Fibroblast of lung (primary cell): ENCODE results near the gene SUFU. TPM values are rescaled to one million over a fixed set of nuclear protein-coding genes. Genes with fewer than 3 reads are reported as not detected.

Experiments used
- DNase-seq, 2 donors: peaks; one replicate each; pipeline versions ENCODE4 v3.0.0 to v3.0.0-alpha.2; 2010; ENCODE audit warnings: low read depth in 2 of 2
- H2AFZ ChIP-seq: 2 replicates; pipeline ENCODE4 v1.5.1; 2012; ENCODE audit warnings: low read length, control low read depth, inconsistent platforms
- H3K27ac ChIP-seq: 2 replicates; pipeline ENCODE4 v1.5.1; 2011; ENCODE audit warnings: low read length, control low read depth; ENCODE audit not compliant: insufficient read depth
- H3K27me3 ChIP-seq: 2 replicates; pipeline ENCODE4 v1.5.1; 2011; ENCODE audit warnings: mild to moderate bottlenecking, low read length; ENCODE audit not compliant: control insufficient read depth, insufficient read depth
- H3K36me3 ChIP-seq: 2 replicates; pipeline ENCODE4 v1.5.1; 2011; ENCODE audit warnings: low read length; ENCODE audit not compliant: control insufficient read depth, insufficient read depth
- H3K4me1 ChIP-seq: 2 replicates; pipeline ENCODE4 v1.5.1; 2011; ENCODE audit warnings: low read length; ENCODE audit not compliant: control insufficient read depth, insufficient read depth; ENCODE audit errors: extremely low read depth
- H3K4me2 ChIP-seq: 2 replicates; pipeline ENCODE4 v1.5.1; 2011; ENCODE audit warnings: low read length, control low read depth; ENCODE audit not compliant: insufficient read depth; ENCODE audit errors: extremely low read depth
- H3K4me3 ChIP-seq, 4 experiments: fragments of 200-600 bp in 1 of 4; sonication (generic) in 1 of 4; replicated peaks in 1 of 4; 2 replicates each; pipeline ENCODE4 v1.5.1; 2011 to 2016; ENCODE audit warnings: low read length in 4 of 4, low read depth in 3 of 4, mild to moderate bottlenecking in 3 of 4, control low read depth in 2 of 4, inconsistent platforms in 1 of 4, mixed read lengths in 1 of 4; ENCODE audit not compliant: insufficient read depth in 1 of 4; ENCODE audit errors: control extremely low read depth in 1 of 4
- H3K79me2 ChIP-seq: 2 replicates; pipeline ENCODE4 v1.5.1; 2012; ENCODE audit warnings: mild to moderate bottlenecking, low read length, inconsistent platforms; ENCODE audit not compliant: control insufficient read depth, insufficient read depth
- H3K9ac ChIP-seq: 2 replicates; pipeline ENCODE4 v1.5.1; 2011; ENCODE audit warnings: mild to moderate bottlenecking, low read length, control low read depth; ENCODE audit not compliant: insufficient read depth
- H3K9me3 ChIP-seq: 2 replicates; pipeline ENCODE4 v1.5.1; 2012; ENCODE audit warnings: low read depth, low read length; ENCODE audit not compliant: control insufficient read depth, insufficient read depth
- H4K20me1 ChIP-seq: 2 replicates; pipeline ENCODE4 v1.5.1; 2011; ENCODE audit warnings: low read length; ENCODE audit not compliant: control insufficient read depth, insufficient read depth; ENCODE audit errors: extremely low read depth
- EZH2 ChIP-seq: IDR thresholded peaks from 2 replicates; pipeline ENCODE4 v1.5.1; 2012; ENCODE audit warnings: low read length, control low read depth, mild to moderate bottlenecking; ENCODE audit errors: missing control alignments
- polyA plus RNA-seq, 2 donors: library from polyadenylated mRNA; depleted of rRNA in 1 of 2; stranded (reverse) in 1 of 2; unstranded in 1 of 2; fragments of >200 nt; gene quantifications; 2 replicates each; pipeline ENCODE4 v1.2.1, GENCODE V29; 2011 to 2012; ENCODE audit warnings: missing spikeins in 1 of 2
- total RNA-seq: library from RNA; depleted of rRNA; stranded (reverse); fragments of >200 nt; gene quantifications from 2 replicates; pipeline ENCODE4 v1.2.1, GENCODE V29; 2014
- TF ChIP-seq, protein P1 (sequence below), 2 donors: IDR thresholded peaks in 1 of 2; conservative IDR thresholded peaks in 1 of 2; 1 replicate in 1 of 2; 2 replicates in 1 of 2; pipeline ENCODE4 v1.5.1; 2011 to 2012; ENCODE audit warnings: low read length in 2 of 2, control low read depth in 1 of 2, inconsistent platforms in 1 of 2, low read depth in 1 of 2, mild to moderate bottlenecking in 1 of 2

The SUFU gene
- total and polyA plus RNA-seq, 2 donors (not counting 1 experiment from before 2014, with no cell fraction given): 4.3 to 5.6 TPM

DNA sequence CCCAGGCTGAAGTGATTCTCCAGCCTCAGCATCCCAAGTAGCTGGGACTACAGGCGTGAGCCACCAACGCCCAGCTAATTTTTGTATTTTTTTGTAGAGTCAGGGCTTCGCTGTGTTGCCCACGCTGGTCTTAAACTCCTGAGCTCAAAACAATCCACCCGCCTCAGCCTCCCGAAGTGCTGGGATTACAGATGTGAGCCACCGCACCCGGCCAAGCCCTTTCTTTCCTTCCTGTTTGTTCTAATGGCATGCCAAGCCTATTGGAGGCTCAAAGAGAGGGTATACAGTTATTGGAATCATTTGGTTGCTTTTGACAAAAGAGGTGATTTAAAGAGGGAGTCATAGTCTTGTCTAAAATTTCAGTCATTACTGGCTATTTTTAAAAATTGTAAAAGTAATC is 94.5 kb downstream of the SUFU start:
- H3K36me3 ChIP-seq: peaks cover 6% of the 10 kb centered on the region
- DNase-seq: no peak
- no peaks in the 10 kb centered on the region for H4K20me1 ChIP-seq
- no peaks in the 10 kb centered on the region for H3K9me3 ChIP-seq
- no peak overlapping the region for H3K27ac ChIP-seq
- TF ChIP-seq EZH2: no peak
- TF ChIP-seq, protein P1, sequence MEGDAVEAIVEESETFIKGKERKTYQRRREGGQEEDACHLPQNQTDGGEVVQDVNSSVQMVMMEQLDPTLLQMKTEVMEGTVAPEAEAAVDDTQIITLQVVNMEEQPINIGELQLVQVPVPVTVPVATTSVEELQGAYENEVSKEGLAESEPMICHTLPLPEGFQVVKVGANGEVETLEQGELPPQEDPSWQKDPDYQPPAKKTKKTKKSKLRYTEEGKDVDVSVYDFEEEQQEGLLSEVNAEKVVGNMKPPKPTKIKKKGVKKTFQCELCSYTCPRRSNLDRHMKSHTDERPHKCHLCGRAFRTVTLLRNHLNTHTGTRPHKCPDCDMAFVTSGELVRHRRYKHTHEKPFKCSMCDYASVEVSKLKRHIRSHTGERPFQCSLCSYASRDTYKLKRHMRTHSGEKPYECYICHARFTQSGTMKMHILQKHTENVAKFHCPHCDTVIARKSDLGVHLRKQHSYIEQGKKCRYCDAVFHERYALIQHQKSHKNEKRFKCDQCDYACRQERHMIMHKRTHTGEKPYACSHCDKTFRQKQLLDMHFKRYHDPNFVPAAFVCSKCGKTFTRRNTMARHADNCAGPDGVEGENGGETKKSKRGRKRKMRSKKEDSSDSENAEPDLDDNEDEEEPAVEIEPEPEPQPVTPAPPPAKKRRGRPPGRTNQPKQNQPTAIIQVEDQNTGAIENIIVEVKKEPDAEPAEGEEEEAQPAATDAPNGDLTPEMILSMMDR (conservative IDR thresholded peaks at IDR 0.05 in 1 of 2, IDR thresholded peaks at IDR 0.05 in 1 of 2; ENCODE audit: low read depth in 1 of 2, low read length in 2 of 2): no peak
- H3K79me2 ChIP-seq: no peaks in the 10 kb centered on the region
- H3K4me1 ChIP-seq: peaks cover 10% of the 10 kb centered on the region
- H3K9ac ChIP-seq: no peak overlapping the region
- H2AFZ ChIP-seq: no peak overlapping the region
- H3K4me2 ChIP-seq: no peak overlapping the region
- H3K4me3 ChIP-seq: no peak overlapping the region
- no peaks in the 10 kb centered on the region for H3K27me3 ChIP-seq

DNA sequence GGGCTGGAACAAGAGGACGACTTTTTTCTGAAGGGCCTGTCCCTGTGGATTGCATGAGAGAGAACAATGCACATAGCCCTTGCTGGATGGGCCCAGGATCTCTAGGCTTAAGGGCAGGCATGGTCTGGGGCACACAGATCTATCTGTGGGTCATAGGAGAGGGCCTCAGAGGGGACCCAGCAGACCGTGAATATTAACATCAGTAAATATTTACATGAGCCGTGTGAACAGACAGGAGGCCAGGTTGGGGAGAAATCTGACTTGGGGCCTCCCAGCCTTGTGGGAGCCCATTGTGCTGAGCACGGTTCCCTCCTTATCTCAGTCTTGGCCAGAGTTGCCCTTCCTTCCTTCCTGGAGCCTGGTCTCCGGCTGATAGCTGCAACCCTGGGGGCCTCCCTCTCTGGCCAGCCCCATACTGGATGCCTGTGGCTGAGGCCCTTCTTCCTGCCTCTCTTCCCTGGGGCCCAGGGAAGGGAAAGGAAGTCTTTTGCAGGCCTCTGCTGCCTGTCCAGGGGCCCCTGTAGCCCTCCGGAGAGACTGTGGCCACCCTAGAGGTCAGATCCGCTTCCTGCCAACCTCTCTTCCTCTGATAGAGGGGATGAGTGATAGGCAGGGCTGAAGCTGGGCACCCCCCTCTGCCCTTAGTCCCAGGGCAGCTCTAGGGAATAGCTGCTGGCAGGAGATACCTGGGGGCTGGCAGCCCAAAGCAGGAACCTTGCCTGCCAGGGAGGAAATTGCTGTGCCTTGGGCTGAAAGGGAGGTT is 96.0 kb downstream of the SUFU start:
- DNase-seq: no peak
- Histone ChIP-seq H3K4me3 (no peak overlapping the region), H3K36me3 (peaks cover 6% of the 10 kb centered on the region), H3K9ac (no peak overlapping the region), H3K9me3 (no peaks in the 10 kb centered on the region), H4K20me1 (no peaks in the 10 kb centered on the region), H3K4me1 (peaks cover 18% of the 10 kb centered on the region), H3K27ac (no peak overlapping the region), H3K4me2 (no peak overlapping the region), H3K27me3 (no peaks in the 10 kb centered on the region), H2AFZ (no peak overlapping the region), H3K79me2 (no peaks in the 10 kb centered on the region)
- TF ChIP-seq, protein P1 (conservative IDR thresholded peaks at IDR 0.05 in 1 of 2, IDR thresholded peaks at IDR 0.05 in 1 of 2; ENCODE audit: low read depth in 1 of 2, low read length in 2 of 2): no peak
- TF ChIP-seq EZH2: no peak

DNA sequence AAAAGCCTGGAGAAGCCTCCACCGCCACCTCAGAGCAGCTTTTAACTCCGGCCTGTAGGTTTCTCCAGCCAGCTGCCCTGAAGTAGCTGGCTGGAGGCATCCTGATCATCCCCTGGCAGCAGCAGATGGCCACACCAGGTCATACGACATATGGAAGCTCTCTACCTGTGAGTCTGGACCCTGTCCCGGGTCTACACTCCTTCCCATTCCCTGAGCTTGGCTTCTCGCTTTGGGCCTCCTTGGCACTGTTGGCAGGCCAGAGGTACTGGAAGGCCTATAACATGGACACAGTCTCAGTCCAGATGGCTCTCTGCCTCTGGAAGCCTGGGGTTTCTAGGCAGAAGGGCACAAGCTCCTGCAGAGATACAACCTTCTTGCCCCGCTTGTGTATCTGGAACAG is 97.0 kb downstream of the SUFU start:
- no peaks in the 10 kb centered on the region for H3K27me3 ChIP-seq
- no peaks in the 10 kb centered on the region for H3K9me3 ChIP-seq
- TF ChIP-seq, protein P1 (conservative IDR thresholded peaks at IDR 0.05 in 1 of 2, IDR thresholded peaks at IDR 0.05 in 1 of 2; ENCODE audit: low read depth in 1 of 2, low read length in 2 of 2): no peak
- no peak for TF ChIP-seq EZH2
- no peak overlapping the region for H3K27ac ChIP-seq
- no peak overlapping the region for H3K4me3 ChIP-seq
- H3K4me2 ChIP-seq: no peak overlapping the region
- no peak for DNase-seq
- no peaks in the 10 kb centered on the region for H4K20me1 ChIP-seq
- H3K4me1 ChIP-seq: peaks cover 19% of the 10 kb centered on the region
- H3K79me2 ChIP-seq: no peaks in the 10 kb centered on the region
- no peak overlapping the region for H3K9ac ChIP-seq
- no peak overlapping the region for H2AFZ ChIP-seq
- H3K36me3 ChIP-seq: peaks cover 6% of the 10 kb centered on the region
